Fibroblast of skin of back (primary cell): ENCODE data around the gene PAX5.

ENCODE experiments used
- DNase-seq: peaks from one replicate; pipeline ENCODE4 v3.0.0-alpha.2; 2013

PAX5 gene

GRCh38 chr9:36797471-36798220, 236.4 kb downstream of the PAX5 start:
- no peak for DNase-seq

GRCh38 chr9:36796671-36797419, 237.2 kb downstream of the PAX5 start:
- no peak for DNase-seq

- no peak for DNase-seq
Observed at GRCh38 chr9:36794461-36794860, 239.6 kb downstream of the PAX5 start.

GRCh38 chr9:36793277-36793676, 240.8 kb downstream of the PAX5 start:
- no peak for DNase-seq

GRCh38 chr9:36791222-36791950, 242.7 kb downstream of the PAX5 start:
- DNase-seq = no peak

GRCh38 chr9:36789886-36790285, 244.2 kb downstream of the PAX5 start:
- DNase-seq = no peak

- DNase-seq = no peak
Observed at GRCh38 chr9:36788534-36788933, 245.5 kb downstream of the PAX5 start.

GRCh38 chr9:36787709-36788108, 246.4 kb downstream of the PAX5 start:
- DNase-seq = no peak
